T follicular helper cell (primary cell): ENCODE data around the gene CNTNAP5.

Source experiments
- DNase-seq: peaks from one replicate; pipeline ENCODE4 v3.0.0-alpha.2; 2020; ENCODE audit warnings: low read depth

The CNTNAP5 gene

GRCh38 chr2:124692707-124693106 lies 667.6 kb downstream of the CNTNAP5 start:
- DNase-seq: no peak

GRCh38 chr2:124693156-124693555 lies 668.1 kb downstream of the CNTNAP5 start:
- DNase-seq: no peak

DNA sequence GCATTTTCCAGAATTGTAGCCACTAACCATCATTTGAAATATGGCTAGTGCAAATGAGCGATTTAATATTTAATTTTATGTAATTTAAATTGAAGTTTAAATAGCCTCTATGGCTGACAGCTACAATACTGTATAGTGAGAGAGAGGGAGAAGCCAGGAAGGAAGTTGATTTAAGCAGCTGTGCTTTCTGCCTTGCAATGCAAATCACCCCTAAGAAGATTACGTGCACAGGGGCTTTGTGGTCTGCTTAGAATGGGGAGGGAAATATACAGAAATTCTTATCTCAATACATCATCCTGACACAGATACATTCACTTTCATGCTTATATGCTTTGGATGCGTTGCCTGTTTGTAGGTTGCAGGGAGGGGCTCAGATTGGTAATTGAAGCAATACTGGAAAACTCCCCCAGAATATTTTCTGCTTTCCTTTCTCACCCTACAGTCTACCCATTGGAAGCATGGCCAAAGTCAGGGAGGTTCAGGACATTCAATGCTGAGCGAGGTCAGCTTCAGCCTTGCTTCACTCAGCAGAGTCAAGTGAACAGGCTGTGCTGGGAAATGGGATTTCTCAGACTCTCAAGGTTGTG lies 674.0 kb downstream of the CNTNAP5 start:
- DNase-seq: no peak

GRCh38 chr2:124702777-124703176 lies 677.7 kb downstream of the CNTNAP5 start:
- DNase-seq: no peak

DNA sequence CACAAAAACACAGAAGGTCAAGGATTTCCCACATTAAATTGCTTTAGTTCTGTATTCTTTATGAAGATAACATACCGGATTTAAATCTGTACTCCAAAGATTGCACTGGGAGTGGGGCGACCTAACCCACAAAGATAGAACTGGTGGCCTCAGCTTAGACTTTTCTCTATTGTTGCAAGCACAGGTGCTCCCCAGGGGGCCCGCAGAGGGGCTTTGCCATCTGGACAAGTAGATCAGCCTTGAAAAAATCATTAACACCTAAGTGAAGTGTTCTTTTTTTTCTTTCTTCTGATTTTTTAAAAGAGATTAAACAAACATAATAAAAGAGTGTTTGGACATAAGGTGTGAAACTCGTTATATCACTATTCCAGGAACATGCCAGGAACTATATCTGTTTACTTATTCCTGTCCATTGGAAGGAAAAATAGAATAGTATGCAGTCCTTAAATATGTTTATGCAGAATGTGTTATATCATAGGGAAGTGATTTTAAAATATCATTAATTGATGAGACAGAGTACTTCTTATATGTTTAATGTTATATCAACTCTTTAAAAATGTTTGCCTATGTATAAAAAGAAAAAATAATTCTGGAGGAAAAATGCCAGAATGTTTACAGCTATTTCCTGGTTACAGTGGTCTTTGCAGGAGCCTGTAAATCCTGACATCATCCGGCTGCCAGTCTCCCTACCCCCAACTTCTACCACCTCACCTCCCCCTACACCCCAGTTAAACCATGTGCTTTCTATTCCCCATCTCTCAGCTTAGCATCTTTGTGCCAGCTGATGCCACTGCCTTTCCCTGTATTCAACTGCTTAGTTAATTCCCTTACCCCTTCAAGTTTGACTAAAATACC lies 679.2 kb downstream of the CNTNAP5 start:
- no peak for DNase-seq

DNA sequence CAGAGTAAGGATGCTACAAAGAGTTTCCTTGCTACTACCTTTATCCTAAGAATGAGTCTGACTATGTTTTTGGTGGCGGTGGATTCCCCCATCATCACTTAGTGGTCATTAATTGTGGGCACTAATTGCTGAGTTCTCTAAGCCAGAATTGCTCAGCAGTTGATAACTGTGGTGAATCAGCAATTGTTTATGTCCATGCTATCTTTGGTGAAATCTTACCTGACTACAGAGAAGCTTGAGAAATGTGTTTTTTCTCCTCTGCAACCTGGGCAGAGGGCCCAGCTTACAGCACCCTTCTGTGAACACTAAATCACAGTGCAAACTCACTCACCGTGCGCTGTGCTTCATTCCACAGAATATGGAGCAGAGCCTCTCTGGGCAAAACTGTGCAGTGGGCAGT lies 683.6 kb downstream of the CNTNAP5 start:
- DNase-seq: no peak

GRCh38 chr2:124713969-124714368 lies 688.9 kb downstream of the CNTNAP5 start:
- no peak for DNase-seq

- DNase-seq: no peak
Measured at GRCh38 chr2:124725187-124725586, 700.1 kb downstream of the CNTNAP5 start.

DNA sequence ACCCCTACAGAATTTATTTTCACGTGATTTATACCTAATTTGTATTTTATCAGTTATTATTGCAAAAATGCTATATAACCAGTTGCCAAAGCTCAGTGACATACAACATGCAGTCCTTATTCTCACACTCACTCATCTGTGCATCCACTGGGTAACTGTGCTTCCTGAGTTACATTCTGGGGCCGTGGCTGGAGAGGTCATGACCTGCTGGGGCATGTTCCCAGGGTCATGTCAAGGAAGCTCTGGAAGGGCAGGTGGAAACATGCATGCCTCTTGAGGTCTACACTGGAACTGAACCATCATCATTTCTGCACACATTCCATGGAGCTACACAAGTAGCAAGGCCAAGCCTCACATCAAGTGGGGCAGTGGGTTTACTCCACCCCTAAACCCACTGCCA lies 715.5 kb downstream of the CNTNAP5 start:
- no peak for DNase-seq

GRCh38 chr2:124753842-124754241 lies 728.8 kb downstream of the CNTNAP5 start:
- no peak for DNase-seq

DNA sequence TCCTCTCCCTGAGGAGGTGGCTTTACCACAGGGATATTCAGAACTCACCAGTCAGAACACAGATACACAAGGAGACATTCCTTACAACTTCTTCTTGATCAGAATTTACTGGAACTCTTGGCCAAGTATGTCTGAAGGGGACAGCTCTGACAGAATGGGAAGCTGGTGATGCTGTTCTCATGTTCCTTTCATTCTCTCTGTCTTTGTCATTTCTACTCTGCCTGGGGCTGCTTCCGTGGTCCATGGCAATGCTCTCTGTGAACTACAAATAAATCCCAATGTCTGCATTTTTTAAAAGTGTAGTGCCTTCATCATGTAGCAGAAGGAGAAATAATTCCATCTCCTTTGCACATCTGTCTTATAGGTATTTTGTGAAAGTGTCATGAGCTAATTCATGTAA lies 730.3 kb downstream of the CNTNAP5 start:
- DNase-seq: no peak

- DNase-seq: no peak
Measured at GRCh38 chr2:124756048-124756447, 731.0 kb downstream of the CNTNAP5 start.

DNA sequence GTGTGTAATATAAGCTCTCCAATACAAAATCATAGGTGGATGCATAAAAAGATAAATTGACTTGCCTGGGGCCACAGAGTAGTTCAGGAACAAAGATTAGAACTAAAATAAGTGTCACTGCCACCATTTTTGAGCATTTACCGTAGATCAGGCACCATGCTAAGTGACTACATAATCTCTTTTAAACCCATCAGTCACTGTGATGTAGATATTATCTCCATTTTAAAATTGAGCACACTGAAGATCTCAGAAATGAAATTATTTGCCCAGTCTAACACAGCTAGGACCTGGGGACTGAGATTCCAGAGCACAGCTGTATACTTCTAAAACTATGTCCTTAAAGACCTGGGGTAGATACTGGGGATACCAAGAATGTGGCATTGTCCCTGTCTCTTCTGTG lies 737.3 kb downstream of the CNTNAP5 start:
- no peak for DNase-seq

DNA sequence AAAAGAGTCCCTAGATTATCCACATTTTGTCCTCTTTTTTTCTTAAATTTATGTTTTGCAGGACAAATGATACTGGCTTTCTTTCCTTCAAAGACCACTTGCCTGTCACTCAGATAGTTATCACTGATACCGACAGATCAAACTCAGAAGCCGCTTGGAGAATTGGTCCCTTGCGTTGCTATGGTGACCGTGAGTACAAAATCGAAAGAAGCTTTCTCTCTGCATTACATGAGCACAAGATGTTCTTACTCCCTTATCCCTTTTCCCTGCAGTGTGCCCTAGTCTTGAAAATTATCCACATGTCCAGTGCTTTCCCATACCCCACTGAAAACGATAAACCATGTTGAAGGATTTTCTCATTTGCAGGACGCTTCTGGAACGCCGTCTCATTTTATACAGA lies 738.5 kb downstream of the CNTNAP5 start:
- DNase-seq: no peak

DNA sequence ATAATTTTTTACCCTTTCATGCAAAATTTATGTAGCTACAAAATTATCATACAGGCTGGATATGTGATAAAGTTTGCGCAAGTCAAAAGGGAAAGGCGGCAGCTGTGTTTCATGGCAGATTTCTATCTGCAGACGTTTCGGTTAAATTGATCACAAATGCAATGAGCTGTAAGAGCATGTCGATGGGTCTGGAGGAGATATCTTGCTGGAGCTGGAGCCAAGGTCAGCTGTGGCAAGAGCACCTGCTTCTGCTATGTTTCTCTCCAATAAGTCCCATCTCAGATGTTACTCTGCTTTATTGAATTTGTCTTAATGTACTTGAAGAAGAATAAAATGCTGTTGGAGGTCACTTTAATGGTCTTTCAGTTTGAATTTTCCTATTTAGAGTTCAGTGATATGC lies 749.7 kb downstream of the CNTNAP5 start:
- no peak for DNase-seq

DNA sequence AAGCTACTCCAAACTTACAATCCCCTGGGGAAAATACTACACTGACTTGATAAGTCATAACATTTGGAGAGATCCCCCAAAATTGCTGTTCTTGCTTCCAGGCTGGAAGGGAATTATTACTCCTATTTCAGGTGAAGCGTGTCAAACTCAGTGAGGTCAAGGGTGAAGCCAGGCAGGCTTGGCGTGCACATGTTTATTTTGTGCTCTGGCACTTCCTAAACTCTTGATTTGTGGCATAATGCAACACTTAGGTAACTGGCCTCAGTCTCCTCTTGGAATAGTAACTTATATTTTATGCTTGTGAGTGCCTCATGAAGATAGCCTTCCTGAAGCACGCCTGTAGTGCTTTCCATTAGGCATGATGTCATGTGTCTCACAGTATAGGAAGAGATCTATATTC lies 751.2 kb downstream of the CNTNAP5 start:
- no peak for DNase-seq

DNA sequence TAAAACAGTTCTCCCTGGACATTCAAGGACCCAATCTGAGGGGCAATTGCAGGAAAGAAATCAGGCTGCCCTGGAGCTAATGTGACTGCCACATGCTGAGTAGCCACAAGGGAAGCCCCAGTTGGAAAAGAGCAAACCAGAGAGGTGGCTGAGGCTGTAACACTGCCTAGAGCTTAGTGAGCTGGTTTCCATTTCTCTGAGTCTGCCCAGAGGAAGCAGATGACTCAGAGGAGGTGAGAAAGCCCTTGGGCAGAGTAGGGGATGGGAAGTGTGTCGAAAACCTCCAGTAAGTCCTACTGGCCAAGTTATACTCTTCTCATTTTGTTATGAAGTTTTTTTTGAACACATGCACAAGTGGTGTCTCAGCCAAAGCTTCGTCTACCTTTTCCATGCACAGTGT lies 753.0 kb downstream of the CNTNAP5 start:
- no peak for DNase-seq

GRCh38 chr2:124796647-124797046 lies 771.6 kb downstream of the CNTNAP5 start:
- DNase-seq: no peak

DNA sequence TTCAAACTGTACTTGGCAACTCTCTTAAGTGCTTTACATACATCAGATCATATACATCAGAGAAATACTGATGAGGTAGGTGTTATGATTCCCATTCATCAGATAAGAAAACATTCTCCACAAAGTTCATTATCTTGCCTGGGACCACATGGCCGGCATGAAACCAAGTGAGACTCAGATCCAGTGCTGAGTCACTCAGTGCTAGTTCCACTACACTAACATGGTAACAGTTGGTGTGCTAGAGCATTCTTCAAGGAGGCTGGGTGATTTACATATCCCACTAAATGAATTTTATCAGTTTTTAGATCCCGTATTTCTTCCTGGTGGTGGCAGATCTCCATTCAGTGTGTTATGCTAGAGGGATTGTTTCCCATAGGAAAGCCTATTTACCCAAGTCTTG lies 772.0 kb downstream of the CNTNAP5 start:
- no peak for DNase-seq

- no peak for DNase-seq
Measured at GRCh38 chr2:124798551-124798950, 773.5 kb downstream of the CNTNAP5 start.

DNA sequence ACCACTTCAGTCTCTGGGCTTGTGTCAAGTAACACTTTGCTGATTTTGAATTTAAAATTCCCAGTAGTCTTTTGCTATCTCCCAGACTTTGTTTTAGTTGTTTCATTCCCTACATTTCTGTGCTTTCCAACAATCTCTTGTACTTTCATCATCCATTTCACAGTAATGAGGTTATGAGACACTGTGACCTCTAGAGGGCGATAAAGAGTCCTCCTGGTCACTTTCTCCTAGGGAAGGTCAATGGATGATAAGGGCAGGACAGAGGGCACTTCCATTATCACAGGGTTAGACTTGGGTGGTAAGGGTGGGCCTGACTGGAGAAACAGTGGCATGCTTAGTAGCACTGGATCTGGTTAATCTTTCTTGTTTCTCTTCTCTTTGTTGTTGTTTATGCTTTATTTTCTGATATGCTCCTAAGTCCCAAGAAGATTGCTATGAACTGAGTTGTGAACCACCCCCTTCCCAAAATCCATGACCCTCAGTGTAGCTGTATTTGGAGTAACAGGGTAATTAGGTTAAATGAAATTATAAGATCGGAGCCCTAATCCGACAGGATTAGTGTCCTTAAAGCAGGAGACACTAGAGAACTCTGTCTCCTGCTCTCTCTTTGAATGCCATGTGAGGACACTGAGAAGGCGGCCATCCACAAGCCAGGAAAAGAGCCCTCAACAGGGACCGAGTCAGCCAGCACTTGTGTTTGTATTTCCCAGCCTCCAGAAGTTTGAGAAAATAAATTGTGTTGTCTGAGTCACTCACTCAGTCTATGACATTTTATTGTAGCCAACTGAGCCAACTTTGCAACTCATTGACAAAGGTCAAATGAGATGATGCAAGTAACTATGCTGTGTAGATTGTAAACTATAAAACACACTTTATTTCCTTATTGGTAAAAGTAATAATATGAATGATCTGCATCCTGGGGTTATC lies 779.2 kb downstream of the CNTNAP5 start:
- DNase-seq: no peak

GRCh38 chr2:124805060-124805459 lies 780.0 kb downstream of the CNTNAP5 start:
- DNase-seq: no peak

DNA sequence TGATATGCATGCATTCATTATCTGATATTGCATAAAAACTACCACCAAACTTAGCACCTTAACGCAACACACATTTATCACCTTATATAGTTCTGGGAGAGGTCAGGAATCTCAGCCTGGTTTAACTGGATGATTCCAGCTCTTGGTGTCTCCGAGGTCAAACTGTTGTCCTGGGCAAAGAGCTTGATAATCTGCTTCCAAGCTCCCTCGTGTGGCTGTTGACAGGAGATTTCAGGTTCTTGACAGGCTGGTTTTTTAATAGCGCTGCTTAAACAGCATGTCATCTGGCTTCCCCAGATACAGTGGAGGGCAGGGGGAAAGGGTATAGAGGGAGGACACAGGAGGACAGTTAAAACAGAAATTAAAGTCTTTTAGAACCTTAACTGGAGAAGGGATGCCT lies 785.0 kb downstream of the CNTNAP5 start:
- no peak for DNase-seq
